ENCODE results near the gene PYGO2.
A peak's percentile ranks its signal among the peaks of the same experiment; 100 is the strongest.

DNA sequence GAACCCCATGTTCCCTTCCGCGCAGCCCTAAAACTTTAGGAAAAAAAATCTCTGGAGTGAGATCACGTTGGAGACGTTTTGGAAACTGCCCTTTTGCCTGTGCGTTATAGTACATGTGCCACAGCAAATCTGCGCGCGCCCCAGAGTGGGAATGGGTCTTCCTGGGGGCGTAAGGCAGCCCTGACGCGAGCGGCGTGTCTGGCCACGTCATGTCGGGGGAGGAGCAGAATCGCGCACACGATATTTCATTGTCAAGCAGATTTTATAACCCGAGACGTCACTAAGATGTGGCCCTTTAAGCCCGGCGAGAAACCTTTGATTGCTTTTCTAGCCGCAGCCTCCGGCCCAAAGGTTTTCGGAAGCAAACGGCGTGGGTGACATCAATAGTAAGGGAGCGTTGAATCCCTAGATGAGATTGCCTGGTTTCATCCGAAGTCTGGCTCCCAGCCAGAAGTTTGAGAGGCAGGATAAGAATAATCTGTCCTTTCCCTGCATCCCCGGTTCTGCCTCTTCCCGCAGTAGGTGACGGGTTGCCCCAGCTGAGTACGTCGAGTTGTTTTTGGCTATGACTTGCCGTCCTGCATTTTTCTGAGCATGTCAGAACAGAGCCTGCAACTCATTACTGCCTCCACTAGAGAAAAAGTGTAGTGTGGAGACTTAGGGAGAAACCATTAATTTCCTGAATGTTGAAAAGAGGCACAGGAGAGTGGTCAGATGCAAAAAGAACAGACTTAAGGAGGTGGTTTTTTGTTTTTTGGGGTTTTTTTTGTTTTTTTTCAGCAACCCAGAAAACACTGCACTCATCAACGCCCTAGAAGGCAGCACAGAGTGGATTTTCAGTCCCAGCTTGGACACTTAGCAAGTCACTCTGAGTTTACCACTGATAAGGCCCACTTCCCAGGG lies 24.2 kb downstream of the PYGO2 start:
- TF ChIP-seq POLR2AphosphoS5 (IDR thresholded peaks at IDR 0.05; ENCODE audit: borderline replicate concordance, low read depth, low read length) (peak; percentile 73), EZH2 (IDR thresholded peaks at IDR 0.05) (no peak)

Measured in SK-N-MC (cell line).